NB4 (cell line): ENCODE data around the gene DISP2.

Source experiments
- POLR2A ChIP-seq: IDR thresholded peaks from 2 replicates; pipeline ENCODE4 v1.6.1; 2011; ENCODE audit warnings: mild to moderate bottlenecking; ENCODE audit not compliant: insufficient read length; ENCODE audit errors: extremely low read depth
- TF ChIP-seq, protein P1 (sequence below): IDR thresholded peaks from one replicate; pipeline ENCODE4 v1.5.1; 2012; ENCODE audit warnings: low read depth, low read length

DNA sequence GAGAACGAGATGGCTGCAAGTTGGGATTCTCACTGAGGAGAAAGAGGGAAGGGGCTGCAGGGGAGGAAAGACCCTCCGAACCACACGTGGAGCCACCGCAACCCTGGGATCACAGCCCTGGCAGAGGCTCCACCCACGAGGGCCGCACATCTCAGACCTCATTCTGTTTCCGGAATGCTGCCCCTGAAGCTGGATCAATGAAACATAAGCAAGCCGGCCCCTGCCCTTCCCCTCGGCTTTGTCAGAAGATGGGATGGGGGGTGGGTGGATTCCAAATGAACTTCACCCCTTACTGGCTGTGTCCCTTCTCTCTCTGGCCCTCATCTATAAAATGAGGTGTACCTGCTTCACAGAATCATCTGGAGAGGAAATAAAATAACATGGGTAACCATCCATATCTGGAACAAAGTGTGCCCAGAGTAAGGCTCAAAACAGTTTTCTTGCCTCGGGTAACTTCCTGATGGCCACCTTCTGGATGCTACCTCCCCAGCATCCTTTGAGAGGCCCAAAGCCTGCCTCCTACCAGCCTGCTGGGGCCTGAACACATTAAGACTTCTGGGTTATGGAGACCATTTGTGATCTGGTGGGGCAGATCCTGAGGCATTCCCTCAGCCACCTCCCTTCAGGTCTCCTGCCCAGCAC is 12.7 kb upstream of the DISP2 start:
- TF ChIP-seq, protein P1, sequence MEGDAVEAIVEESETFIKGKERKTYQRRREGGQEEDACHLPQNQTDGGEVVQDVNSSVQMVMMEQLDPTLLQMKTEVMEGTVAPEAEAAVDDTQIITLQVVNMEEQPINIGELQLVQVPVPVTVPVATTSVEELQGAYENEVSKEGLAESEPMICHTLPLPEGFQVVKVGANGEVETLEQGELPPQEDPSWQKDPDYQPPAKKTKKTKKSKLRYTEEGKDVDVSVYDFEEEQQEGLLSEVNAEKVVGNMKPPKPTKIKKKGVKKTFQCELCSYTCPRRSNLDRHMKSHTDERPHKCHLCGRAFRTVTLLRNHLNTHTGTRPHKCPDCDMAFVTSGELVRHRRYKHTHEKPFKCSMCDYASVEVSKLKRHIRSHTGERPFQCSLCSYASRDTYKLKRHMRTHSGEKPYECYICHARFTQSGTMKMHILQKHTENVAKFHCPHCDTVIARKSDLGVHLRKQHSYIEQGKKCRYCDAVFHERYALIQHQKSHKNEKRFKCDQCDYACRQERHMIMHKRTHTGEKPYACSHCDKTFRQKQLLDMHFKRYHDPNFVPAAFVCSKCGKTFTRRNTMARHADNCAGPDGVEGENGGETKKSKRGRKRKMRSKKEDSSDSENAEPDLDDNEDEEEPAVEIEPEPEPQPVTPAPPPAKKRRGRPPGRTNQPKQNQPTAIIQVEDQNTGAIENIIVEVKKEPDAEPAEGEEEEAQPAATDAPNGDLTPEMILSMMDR: no peak
- no peak for TF ChIP-seq POLR2A
